AG04450 (cell line): ENCODE data around the gene SF3B5. TPM values are rescaled to one million over a fixed set of nuclear protein-coding genes. Genes with fewer than 3 reads are reported as not detected.

Experiments used
- CTCF ChIA-PET: fragments of 300-600, 350-600 bp; formaldehyde crosslinking; extraction: SDS; loops from one replicate; lab custom pipeline; 2022; ENCODE audit warnings: antibody characterized with exemption, inconsistent platforms; lab: Charles Lee
- POLR2A ChIA-PET: fragments of 350-600 bp; formaldehyde crosslinking; extraction: SDS; loops from one replicate; lab custom pipeline; 2021; ENCODE audit warnings: antibody characterized with exemption, inconsistent platforms; lab: Yijun Ruan, JAX
- DNase-seq: peaks from one replicate; pipeline ENCODE4 v3.0.0-alpha.2; 2011; ENCODE audit warnings: low read depth, low spot score
- H3K27ac ChIP-seq: one replicate; pipeline ENCODE4 v1.5.1; 2012; ENCODE audit warnings: low read depth, low read length, control low read depth
- H3K27me3 ChIP-seq: one replicate; pipeline ENCODE4 v1.6.0; 2012; ENCODE audit warnings: low read length; ENCODE audit not compliant: control insufficient read depth, insufficient read depth
- H3K4me3 ChIP-seq: 2 replicates; pipeline ENCODE4 v1.5.1; 2011; ENCODE audit warnings: mild to moderate bottlenecking, low read depth, low read length, control low read depth
- H3K9me3 ChIP-seq: 2 replicates; pipeline ENCODE4 v1.5.1; 2012; ENCODE audit warnings: low read length; ENCODE audit not compliant: control insufficient read depth, insufficient read depth
- CTCF ChIP-seq: IDR thresholded peaks from 2 replicates; pipeline ENCODE4 v1.5.1; 2011; ENCODE audit warnings: low read depth, low read length, control low read depth, inconsistent platforms
- polyA plus RNA-seq: library from polyadenylated mRNA; depleted of rRNA; stranded (reverse); fragments of >200 nt; gene quantifications from 2 replicates; pipeline ENCODE4 v1.2.3, GENCODE V29; 2011

Gene SF3B5
- polyA plus RNA-seq, 1 experiment = 152 TPM

GRCh38 chr6:144063744-144064401, 31.5 kb downstream of the SF3B5 start:
- CTCF ChIA-PET = interaction anchor here (0.8 kb wide), 1 partner anchor 1909 kb away, joined by 3 read pairs; no protein-coding TSS in a partner anchor
- no peak for DNase-seq
- peaks cover 64% of the 10 kb centered on the region for H3K27me3 ChIP-seq
- peak overlapping the region; percentile 57 for H3K4me3 ChIP-seq
- POLR2A ChIA-PET = no interaction called here
- H3K27ac ChIP-seq = no peak overlapping the region
- TF ChIP-seq CTCF = no peak
- peaks cover 4% of the 10 kb centered on the region for H3K9me3 ChIP-seq

- no peak for DNase-seq
- ChIA-PET CTCF (no interaction called here), POLR2A (no interaction called here)
- Histone ChIP-seq H3K27ac (no peak overlapping the region), H3K27me3 (peaks cover 64% of the 10 kb centered on the region), H3K9me3 (peaks cover 7% of the 10 kb centered on the region), H3K4me3 (peak overlapping the region; percentile 57)
- no peak for TF ChIP-seq CTCF
These were observed 32.1 kb downstream of the SF3B5 start for GRCh38 chr6:144063246-144063743.

- ChIA-PET POLR2A (no interaction called here), CTCF (no interaction called here)
- DNase-seq = no peak
- Histone ChIP-seq H3K4me3 (no peak overlapping the region), H3K27ac (no peak overlapping the region), H3K9me3 (peaks cover 7% of the 10 kb centered on the region), H3K27me3 (peaks cover 59% of the 10 kb centered on the region)
- no peak for TF ChIP-seq CTCF
These were observed 32.6 kb downstream of the SF3B5 start for GRCh38 chr6:144062786-144063185.

- ChIA-PET POLR2A (no interaction called here), CTCF (interaction anchor here (0.6 kb wide), 1 partner anchor 23 kb away, joined by 5 read pairs; no protein-coding TSS in a partner anchor)
- H3K4me3 ChIP-seq = no peak overlapping the region
- no peak for DNase-seq
- H3K9me3 ChIP-seq = peaks cover 7% of the 10 kb centered on the region
- no peak for TF ChIP-seq CTCF
- H3K27ac ChIP-seq = no peak overlapping the region
- peaks cover 36% of the 10 kb centered on the region for H3K27me3 ChIP-seq
These were observed 36.2 kb downstream of the SF3B5 start for GRCh38 chr6:144059139-144059538.

- Histone ChIP-seq H3K27me3 (peaks cover 22% of the 10 kb centered on the region), H3K4me3 (no peak overlapping the region), H3K9me3 (peaks cover 7% of the 10 kb centered on the region), H3K27ac (no peak overlapping the region)
- DNase-seq = no peak
- ChIA-PET POLR2A (no interaction called here), CTCF (no interaction called here)
- TF ChIP-seq CTCF = no peak
These were observed 40.0 kb downstream of the SF3B5 start for GRCh38 chr6:144055121-144055931.
